H1 (cell line): ENCODE results near the gene DNASE1L1. TPM values are rescaled to one million over a fixed set of nuclear protein-coding genes. Genes with fewer than 3 reads are reported as not detected.

Experiments used
- CTCF ChIA-PET: fragments of 300-600 bp; sonication (Branson Sonifier 250); formaldehyde crosslinking; loops from one replicate; lab custom pipeline; 2021; ENCODE audit not compliant: partially characterized antibody; lab: Charles Lee
- POLR2A ChIA-PET: fragments of 300-600 bp; sonication (Branson Sonifier 250); formaldehyde crosslinking; loops from one replicate; lab custom pipeline; 2021; ENCODE audit warnings: inconsistent platforms; ENCODE audit not compliant: partially characterized antibody; lab: Charles Lee
- DNase-seq, 2 experiments: peaks; one replicate each; pipeline versions ENCODE4 v3.0.0 to v3.0.0-alpha.2; 2010 to 2022; ENCODE audit warnings: low spot score in 2 of 2, low read depth in 1 of 2, mixed read lengths in 1 of 2
- FAIRE-seq: peaks from 2 replicates; lab custom pipeline; 2011; peaks lifted over from hg19 to GRCh38; lab: Jason Lieb, UNC
- H2AFZ ChIP-seq: 2 replicates; pipeline ENCODE4 v1.8.1; 2012; ENCODE audit warnings: low read length, inconsistent platforms
- H2AK5ac ChIP-seq: 2 replicates; pipeline ENCODE4 v1.6.1; 2013; ENCODE audit warnings: low read depth, low read length
- H2BK120ac ChIP-seq: replicated peaks from 2 replicates; pipeline ENCODE3; 2013; ENCODE audit warnings: low read depth, low read length, inconsistent platforms
- H2BK12ac ChIP-seq: 2 replicates; pipeline ENCODE4 v1.6.1; 2013; ENCODE audit warnings: low read depth, low read length
- H2BK15ac ChIP-seq: 2 replicates; pipeline ENCODE4 v1.6.1; 2013; ENCODE audit warnings: low read length
- H2BK20ac ChIP-seq: 2 replicates; pipeline ENCODE4 v1.6.1; 2013; ENCODE audit warnings: low read length
- H2BK5ac ChIP-seq: 2 replicates; pipeline ENCODE4 v1.6.1; 2013; ENCODE audit warnings: low read depth, low read length
- H3K14ac ChIP-seq: 2 replicates; pipeline ENCODE4 v1.6.1; 2013; ENCODE audit warnings: inconsistent platforms; ENCODE audit not compliant: insufficient read length
- H3K18ac ChIP-seq: 2 replicates; pipeline ENCODE4 v1.6.1; 2013; ENCODE audit warnings: low read length; ENCODE audit errors: extremely low read depth
- H3K23ac ChIP-seq: 2 replicates; pipeline ENCODE4 v1.6.1; 2013; ENCODE audit warnings: inconsistent platforms; ENCODE audit not compliant: insufficient read length
- H3K23me2 ChIP-seq: 2 replicates; pipeline ENCODE4 v1.6.1; 2013; ENCODE audit warnings: low read depth, low read length
- H3K27ac ChIP-seq: 2 replicates; pipeline ENCODE4 v1.6.1; 2011; ENCODE audit warnings: low read depth, low read length, inconsistent platforms
- H3K27me3 ChIP-seq, 4 experiments: replicated peaks in 1 of 4; 1 replicate in 1 of 4; 2 replicates in 3 of 4; pipeline versions ENCODE4 v1.6.1 to v1.8.1; 2011 to 2013; ENCODE audit warnings: low read length in 3 of 4, mild to moderate bottlenecking in 3 of 4, inconsistent platforms in 2 of 4, mixed read lengths in 2 of 4, moderate library complexity in 1 of 4; ENCODE audit not compliant: control insufficient read depth in 3 of 4, insufficient read depth in 3 of 4; ENCODE audit errors: extremely low read depth in 1 of 4
- H3K36me3 ChIP-seq, 4 experiments: 2 replicates each; pipeline versions ENCODE4 v1.6.1 to v1.8.1; 2011 to 2013; ENCODE audit warnings: mild to moderate bottlenecking in 4 of 4, low read length in 3 of 4, moderate library complexity in 2 of 4, control low read depth in 1 of 4, inconsistent platforms in 1 of 4; ENCODE audit not compliant: insufficient read depth in 4 of 4, control insufficient read depth in 2 of 4
- H3K4ac ChIP-seq: replicated peaks from 2 replicates; pipeline ENCODE3; 2013; ENCODE audit warnings: low read length, low read depth, mixed read lengths, inconsistent platforms; ENCODE audit not compliant: insufficient read length
- H3K4me1 ChIP-seq, 4 experiments: replicated peaks in 1 of 4; 1 replicate in 1 of 4; 2 replicates in 3 of 4; pipeline versions ENCODE4 v1.6.1 to v1.8.1; 2011 to 2013; ENCODE audit warnings: low read length in 3 of 4, inconsistent platforms in 2 of 4, mixed read lengths in 1 of 4; ENCODE audit not compliant: insufficient read depth in 4 of 4, control insufficient read depth in 3 of 4
- H3K4me2 ChIP-seq, 2 experiments: 2 replicates each; pipeline versions ENCODE4 v1.6.1 to v1.8.1; 2011 to 2013; ENCODE audit warnings: low read depth in 2 of 2, low read length in 2 of 2, control low read depth in 1 of 2, inconsistent platforms in 1 of 2, mild to moderate bottlenecking in 1 of 2; ENCODE audit not compliant: insufficient read depth in 1 of 2
- H3K4me3 ChIP-seq, 4 experiments: fragments of 200-600, 300-600 bp in 1 of 4; sonication (generic), shearing (Covaris generic), sonication (Bioruptor Twin) in 1 of 4; 2 replicates each; pipeline versions ENCODE4 v1.5.1 to v1.8.1; 2011 to 2016; ENCODE audit warnings: low read length in 4 of 4, low read depth in 3 of 4, control low read depth in 2 of 4, inconsistent platforms in 2 of 4, mild to moderate bottlenecking in 2 of 4, mixed read lengths in 1 of 4, moderate library complexity in 1 of 4; ENCODE audit not compliant: insufficient read depth in 2 of 4; ENCODE audit errors: extremely low read depth in 1 of 4
- H3K56ac ChIP-seq: replicated peaks from 2 replicates; pipeline ENCODE3; 2013; ENCODE audit warnings: low read depth, mild to moderate bottlenecking, mixed read lengths, low read length, inconsistent platforms; ENCODE audit not compliant: insufficient read length
- H3K79me1 ChIP-seq: 2 replicates; pipeline ENCODE4 v1.6.1; 2013; ENCODE audit warnings: low read depth, low read length, control low read depth
- H3K79me2 ChIP-seq, 2 experiments: 2 replicates each; pipeline versions ENCODE4 v1.6.1 to v1.8.1; 2012 to 2013; ENCODE audit warnings: low read length in 2 of 2, mild to moderate bottlenecking in 2 of 2, inconsistent platforms in 1 of 2; ENCODE audit not compliant: insufficient read depth in 2 of 2, control insufficient read depth in 1 of 2
- H3K9ac ChIP-seq, 4 experiments: replicated peaks in 1 of 4; 1 replicate in 1 of 4; 2 replicates in 3 of 4; pipeline versions ENCODE4 v1.6.1 to v1.8.1; 2011 to 2013; ENCODE audit warnings: low read depth in 3 of 4, low read length in 3 of 4, control low read depth in 2 of 4, mild to moderate bottlenecking in 2 of 4, moderate library complexity in 2 of 4, inconsistent platforms in 1 of 4; ENCODE audit errors: extremely low read depth in 1 of 4
- H3K9me3 ChIP-seq, 2 experiments: 2 replicates each; pipeline versions ENCODE4 v1.6.1 to v1.8.1; 2012 to 2013; ENCODE audit warnings: mild to moderate bottlenecking in 2 of 2, moderate library complexity in 2 of 2, control low read depth in 1 of 2, inconsistent platforms in 1 of 2, low read depth in 1 of 2, low read length in 1 of 2, mixed read lengths in 1 of 2; ENCODE audit not compliant: insufficient read depth in 2 of 2
- H4K20me1 ChIP-seq, 2 experiments: replicated peaks in 1 of 2; 2 replicates each; pipeline versions ENCODE3 to v1.8.1; 2011 to 2013; ENCODE audit warnings: inconsistent platforms in 2 of 2, low read length in 2 of 2, mild to moderate bottlenecking in 1 of 2; ENCODE audit not compliant: insufficient read depth in 2 of 2, control insufficient read depth in 1 of 2
- H4K5ac ChIP-seq: 2 replicates; pipeline ENCODE4 v1.6.1; 2013; ENCODE audit warnings: low read length, low read depth, mixed read lengths, inconsistent platforms; ENCODE audit not compliant: insufficient read length
- H4K8ac ChIP-seq: 2 replicates; pipeline ENCODE4 v1.8.0; 2013; ENCODE audit warnings: mild to moderate bottlenecking, moderate library complexity, low read length, inconsistent platforms; ENCODE audit not compliant: insufficient read depth; ENCODE audit errors: extremely low read depth
- H4K91ac ChIP-seq: replicated peaks from 2 replicates; pipeline ENCODE3; 2013; ENCODE audit warnings: low read length, mixed read lengths, inconsistent platforms; ENCODE audit not compliant: insufficient read length
- BCL11A ChIP-seq, 2 experiments: IDR thresholded peaks; one replicate each; pipeline ENCODE4 v1.6.1; 2011; ENCODE audit warnings: low read depth in 2 of 2, low read length in 2 of 2, mild to moderate bottlenecking in 2 of 2
- CHD1 ChIP-seq: IDR thresholded peaks from 2 replicates; pipeline ENCODE4 v1.6.1; 2012; ENCODE audit warnings: low read depth, low read length, improper control_type of control experiment
- CTBP2 ChIP-seq: IDR thresholded peaks from 2 replicates; pipeline ENCODE4 v1.7.0; 2011; ENCODE audit warnings: borderline replicate concordance, mild to moderate bottlenecking, moderate library complexity, mixed read lengths, low read length; ENCODE audit not compliant: insufficient read depth, insufficient read length
- GTF2F1 ChIP-seq: IDR thresholded peaks from 2 replicates; pipeline ENCODE4 v1.6.1; 2012; ENCODE audit warnings: low read depth, low read length, improper control_type of control experiment, borderline replicate concordance
- HDAC6 ChIP-seq: IDR thresholded peaks from one replicate; pipeline ENCODE4 v1.7.1; 2012; ENCODE audit warnings: low read depth, mild to moderate bottlenecking, inconsistent platforms, low read length, moderate library complexity
- KDM5A ChIP-seq: fragments of 200-600 bp; IDR thresholded peaks from 2 replicates; pipeline ENCODE4 v1.7.1; 2012; ENCODE audit warnings: mild to moderate bottlenecking, low read length, inconsistent platforms, mixed read lengths
- NRF1 ChIP-seq: IDR thresholded peaks from 2 replicates; pipeline ENCODE4 v1.6.1; 2011; ENCODE audit warnings: mild to moderate bottlenecking, low read depth, low read length, improper control_type of control experiment
- POU5F1 ChIP-seq: IDR thresholded peaks from 2 replicates; pipeline ENCODE4 v1.6.1; 2011; ENCODE audit warnings: low read depth, mild to moderate bottlenecking, low read length, moderate library complexity
- RBBP5 ChIP-seq: IDR thresholded peaks from 2 replicates; pipeline ENCODE4 v1.7.1; 2012; ENCODE audit warnings: low read depth, mild to moderate bottlenecking, inconsistent platforms, low read length, moderate library complexity, borderline replicate concordance
- RFX5 ChIP-seq: IDR thresholded peaks from 2 replicates; pipeline ENCODE4 v1.6.1; 2011; ENCODE audit warnings: low read depth, low read length, improper control_type of control experiment, borderline replicate concordance
- SIN3A ChIP-seq, 2 experiments: IDR thresholded peaks in 1 of 2; conservative IDR thresholded peaks in 1 of 2; 2 replicates each; pipeline ENCODE4 v1.6.1; 2011 to 2012; ENCODE audit warnings: low read length in 2 of 2, improper control_type of control experiment in 1 of 2, low read depth in 1 of 2, mild to moderate bottlenecking in 1 of 2
- SUZ12 ChIP-seq: fragments of 200-600 bp; sonication (generic); IDR thresholded peaks from 2 replicates; pipeline ENCODE4 v1.6.1; 2012; ENCODE audit warnings: mild to moderate bottlenecking, inconsistent platforms, low read length, moderate library complexity, mixed read lengths
- TAF7 ChIP-seq: optimal IDR thresholded peaks from 2 replicates; pipeline ENCODE3; 2011; ENCODE audit warnings: low read depth, mild to moderate bottlenecking, inconsistent platforms, low read length, moderate library complexity, borderline replicate concordance
- YY1 ChIP-seq: IDR thresholded peaks from 2 replicates; pipeline ENCODE4 v1.6.1; 2011; ENCODE audit warnings: low read depth, mild to moderate bottlenecking, low read length
- WGBS, 2 experiments: shearing (Covaris generic) in 1 of 2; methylation state at CpG; one replicate each; pipeline versions ENCODE4 v1.1.6 to v1.1.7; 2013 to 2015; ENCODE audit warnings: low lambda C conversion rate in 2 of 2, mixed read lengths in 2 of 2, inconsistent platforms in 1 of 2, low coverage in 1 of 2, missing lambda C conversion rate in 1 of 2; ENCODE audit not compliant: insufficient replicate concordance in 2 of 2, insufficient coverage in 1 of 2, insufficient read length in 1 of 2; ENCODE audit errors: extremely low coverage in 1 of 2, missing lambda C conversion rate in 1 of 2; 5-methylcytosine and 5-hydroxymethylcytosine counted together
- polyA plus RNA-seq, 7 experiments: library from polyadenylated mRNA; depleted of rRNA in 3 of 7; stranded (reverse) in 5 of 7; unstranded in 2 of 7; fragments of >200 nt in 5 of 7; fragments of 200-250 nt in 2 of 7; gene quantifications; 1 replicate in 5 of 7; 2 replicates in 1 of 7; 4 replicates in 1 of 7; pipeline versions ENCODE4 v1.2.1 to v1.2.3, GENCODE V29; 2011 to 2013; ENCODE audit warnings: missing spikeins in 2 of 7, mixed read lengths in 2 of 7
- total RNA-seq: library from RNA; stranded (reverse); fragmentation: NEBNext Ultra II Directional; extraction: Animal tissue kit (Norgen Biotek cat#: 25700); gene quantifications from 2 replicates; pipeline ENCODE4 v1.2.1, GENCODE V29; 2021

The DNASE1L1 gene
- total and polyA plus RNA-seq, 2 of the 8 experiments (the other 6 are each of a cell fraction or from before 2014, with no cell fraction given): 8.7 to 30.0 TPM

DNA sequence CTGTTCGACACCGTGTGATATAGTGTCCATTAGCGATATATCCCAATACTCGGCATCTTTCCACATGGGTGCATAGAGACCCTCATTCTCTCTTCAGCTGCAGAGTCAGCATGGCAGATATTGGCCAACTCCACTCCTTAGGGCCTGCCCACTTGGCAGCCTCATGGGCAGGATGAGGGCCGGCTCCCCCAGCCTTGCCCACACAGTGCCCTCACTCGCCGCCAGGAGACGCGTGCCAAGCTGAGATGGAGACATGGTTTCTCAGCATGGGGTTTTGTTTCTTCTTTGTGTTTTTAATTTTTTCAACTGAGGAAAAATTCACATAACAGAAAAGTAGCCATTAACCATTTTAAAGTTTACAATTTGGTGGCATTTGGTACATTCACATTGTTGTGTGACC lies 43.8 kb upstream of the DNASE1L1 start:
- no peak overlapping the region for H2BK120ac ChIP-seq
- H3K9me3 ChIP-seq: no peaks in the 10 kb centered on the region
- H3K4me1 ChIP-seq: no peaks in the 10 kb centered on the region
- no peaks in the 10 kb centered on the region for H3K23me2 ChIP-seq
- H3K27ac ChIP-seq: no peak overlapping the region
- H4K91ac ChIP-seq: no peak overlapping the region
- no peak overlapping the region for H3K18ac ChIP-seq
- no peaks in the 10 kb centered on the region for H3K79me1 ChIP-seq
- peaks cover 0 to 3% (median 0%) of the 10 kb centered on the region in 4 experiments; a peak in 1 of 7 replicates for H3K27me3 ChIP-seq
- TF ChIP-seq KDM5A (no peak), POU5F1 (no peak), SUZ12 (no peak), SIN3A (conservative IDR thresholded peaks at IDR 0.05 in 1 of 2, IDR thresholded peaks at IDR 0.05 in 1 of 2; ENCODE audit: low read depth in 1 of 2, low read length in 2 of 2) (no peak), HDAC6 (no peak), BCL11A (IDR thresholded peaks at IDR 0.05; ENCODE audit: low read depth in 2 of 2, low read length in 2 of 2) (no peak), NRF1 (no peak), RFX5 (no peak), YY1 (no peak), CTBP2 (no peak), RBBP5 (no peak), CHD1 (no peak), TAF7 (no peak), GTF2F1 (no peak)
- TF ChIP-seq, all 59 proteins: peak for 0
- no peaks in the 10 kb centered on the region for H4K20me1 ChIP-seq
- H3K56ac ChIP-seq: no peak overlapping the region
- H4K8ac ChIP-seq: no peak overlapping the region
- H3K4ac ChIP-seq: no peak overlapping the region
- POLR2A ChIA-PET: interaction anchor here (0.8 to 1.1 kb wide), 2 partner anchors 11 to 55 kb away, joined by 3 to 4 read pairs; no protein-coding TSS in a partner anchor
- no peak overlapping the region for H3K4me3 ChIP-seq
- H3K79me2 ChIP-seq: no peaks in the 10 kb centered on the region
- no peak overlapping the region for H4K5ac ChIP-seq
- H2BK12ac ChIP-seq: no peak overlapping the region
- no peak overlapping the region for H3K9ac ChIP-seq
- no peak overlapping the region for H3K23ac ChIP-seq
- H3K14ac ChIP-seq: no peak overlapping the region
- 100% methylated on average over 3 of the region's 9 CpGs; no CpG with 5 or more reads in 1 of the 2 experiments for WGBS, 2 experiments
- peaks cover 0 to 17% (median 5%) of the 10 kb centered on the region in 4 experiments; a peak in 5 of 8 replicates for H3K36me3 ChIP-seq
- no peak overlapping the region for H2BK20ac ChIP-seq
- CTCF ChIA-PET: interaction anchor here (1.3 kb wide), 1 partner anchor 83 kb away, joined by 3 read pairs; no protein-coding TSS in a partner anchor
- no peak for DNase-seq
- H2AK5ac ChIP-seq: no peak overlapping the region
- H2BK15ac ChIP-seq: no peak overlapping the region
- no peak overlapping the region for H2BK5ac ChIP-seq
- FAIRE-seq: no peak
- H3K4me2 ChIP-seq: no peak overlapping the region
- H2AFZ ChIP-seq: no peak overlapping the region
